Upper lobe of left lung (tissue), 4 donors: ENCODE data around the gene FTSJ1.

ENCODE experiments used
- CTCF ChIP-seq, 6 experiments: fragments of 450-650 bp in 4 of 6; fragments of 200-600 bp in 2 of 6; sonication (generic) in 2 of 6; IDR thresholded peaks; one replicate each; pipeline ENCODE4 v1.5.1; 2016 to 2019; ENCODE audit warnings: antibody characterized with exemption in 6 of 6
- POLR2AphosphoS5 ChIP-seq, 2 donors: sonication (generic); formaldehyde crosslinking; IDR thresholded peaks; one replicate each; pipeline ENCODE4 v1.5.1; 2017; ENCODE audit warnings: antibody characterized with exemption in 2 of 2

- no peak for TF ChIP-seq POLR2AphosphoS5 (IDR thresholded peaks at IDR 0.05)
- TF ChIP-seq CTCF (IDR thresholded peaks at IDR 0.05): no peak
Measured at GRCh38 chrX:48516987-48517386, 41.0 kb downstream of the FTSJ1 start.
